ENCODE data around the gene MYO3B.
"Not testable (repeated sequence)": the region's sequence is repeated elsewhere in the genome, so short reads cannot be mapped to it uniquely, and the experiment has no call there.

Gene MYO3B

GRCh38 chr2:170341684-170342623 is 164.0 kb downstream of the MYO3B start:
- Histone ChIP-seq H3K27me3 (no peaks in the 10 kb centered on the region), H3K4me1 (no peaks in the 10 kb centered on the region), H3K36me3 (no peaks in the 10 kb centered on the region), H3K9me3 (no peaks in the 10 kb centered on the region), H3K4me3 (ENCODE audit: low read depth, low read length) (no peak overlapping the region)
- DNase-seq: no peak
- TF ChIP-seq CTCF (IDR thresholded peaks at IDR 0.05; ENCODE audit: low read depth, low read length): no peak

- no peak for TF ChIP-seq CTCF (IDR thresholded peaks at IDR 0.05; ENCODE audit: low read depth, low read length)
- DNase-seq: no peak
Observed at GRCh38 chr2:170344663-170345346, 166.9 kb downstream of the MYO3B start.

GRCh38 chr2:170345607-170346006 is 167.7 kb downstream of the MYO3B start:
- H3K9me3 ChIP-seq: no peaks in the 10 kb centered on the region
- no peaks in the 10 kb centered on the region for H3K4me1 ChIP-seq
- DNase-seq: no peak
- H3K36me3 ChIP-seq: no peaks in the 10 kb centered on the region
- no peak for TF ChIP-seq CTCF (IDR thresholded peaks at IDR 0.05; ENCODE audit: low read depth, low read length)
- H3K27me3 ChIP-seq: no peaks in the 10 kb centered on the region
- H3K4me3 ChIP-seq (ENCODE audit: low read depth, low read length): no peak overlapping the region

More at GRCh38 chr2:170344663-170345346, 166.9 kb downstream of the MYO3B start:
- no peaks in the 10 kb centered on the region for H3K27me3 ChIP-seq
- no peaks in the 10 kb centered on the region for H3K9me3 ChIP-seq
- no peaks in the 10 kb centered on the region for H3K4me1 ChIP-seq
- H3K4me3 ChIP-seq (ENCODE audit: low read depth, low read length): no peak overlapping the region
- H3K36me3 ChIP-seq: no peaks in the 10 kb centered on the region

- not testable (repeated sequence) for H3K4me1 ChIP-seq; H3K4me3 ChIP-seq (ENCODE audit: low read depth, low read length); DNase-seq; H3K9me3 ChIP-seq; H3K27me3 ChIP-seq; H3K36me3 ChIP-seq
Observed at GRCh38 chr2:170349269-170349668, 171.3 kb downstream of the MYO3B start.

GRCh38 chr2:170350929-170351826 is 173.2 kb downstream of the MYO3B start:
- Histone ChIP-seq H3K4me1 (no peaks in the 10 kb centered on the region), H3K4me3 (ENCODE audit: low read depth, low read length) (no peak overlapping the region), H3K27me3 (no peaks in the 10 kb centered on the region)

More at GRCh38 chr2:170350929-170351826, 173.2 kb downstream of the MYO3B start:
- no peaks in the 10 kb centered on the region for H3K36me3 ChIP-seq
- no peak for TF ChIP-seq CTCF (IDR thresholded peaks at IDR 0.05; ENCODE audit: low read depth, low read length)
- no peaks in the 10 kb centered on the region for H3K9me3 ChIP-seq
- DNase-seq: no peak
